Measurements from ENCODE around the gene PEAK3. TPM values are rescaled to one million over a fixed set of nuclear protein-coding genes. Genes with fewer than 3 reads are reported as not detected.

The PEAK3 gene
- polyA plus RNA-seq, 1 of the 3 experiments (the other 2 are of a cell fraction): not detected

DNA sequence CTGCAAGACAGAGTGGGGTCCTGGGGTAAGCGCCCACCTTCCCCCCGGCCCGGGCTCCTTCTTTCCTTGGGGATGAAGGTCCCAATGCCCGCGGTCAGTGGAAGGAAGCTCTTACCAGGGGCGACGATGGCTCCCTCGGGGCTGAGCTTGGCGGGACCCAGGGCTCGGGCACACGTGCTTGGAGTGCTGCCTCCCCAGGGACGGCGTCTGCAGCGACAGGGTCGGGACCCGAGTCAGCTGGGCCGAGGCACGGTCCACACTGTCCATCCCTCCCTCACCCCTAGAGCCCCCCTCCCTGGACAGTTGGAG, 29.2 kb downstream of the PEAK3 start:
- H3F3A ChIP-seq (replicated peaks; ENCODE audit: insufficient read depth): peaks cover 12% of the 10 kb centered on the region
- CTCF ChIA-PET: interaction anchor here (1.4 to 4.0 kb wide), 2 partner anchors 12 to 14 kb away, joined by 4 to 16 read pairs; no protein-coding TSS in a partner anchor
- H3K4me1 ChIP-seq (ENCODE audit: control insufficient read depth in 1 of 2, insufficient read depth in 2 of 2, low read depth in 1 of 2, low read length in 1 of 2): peaks cover 0 to 17% of the 10 kb centered on the region in 2 experiments; a peak in 1 of 4 replicates
- H3K27me3 ChIP-seq (ENCODE audit: insufficient read depth): no peaks in the 10 kb centered on the region
- no peak for DNase-seq
- no CpG with 5 or more reads among the region's 18 CpGs for WGBS (ENCODE audit: low lambda C conversion rate)
- H3K36me3 ChIP-seq (replicated peaks in 1 of 2; ENCODE audit: control insufficient read depth in 1 of 2, insufficient read depth in 2 of 2, low read length in 1 of 2): peaks cover 0 to 26% of the 10 kb centered on the region in 2 experiments
- no peak overlapping the region for H3K4me3 ChIP-seq (ENCODE audit: low read depth in 2 of 2, low read length in 1 of 2)
- no peak overlapping the region for H3K9ac ChIP-seq
- TF ChIP-seq ELF1 (IDR thresholded peaks at IDR 0.05) (no peak), GABPA (IDR thresholded peaks at IDR 0.05; ENCODE audit: low read depth) (no peak)
- H3K4me2 ChIP-seq: no peak overlapping the region
- no peaks in the 10 kb centered on the region for H3K9me2 ChIP-seq
- H2AFZ ChIP-seq (ENCODE audit: low read depth): no peak overlapping the region
- H4K20me1 ChIP-seq (ENCODE audit: insufficient read depth): no peaks in the 10 kb centered on the region
- H3K9me3 ChIP-seq: no peaks in the 10 kb centered on the region
- POLR2A ChIA-PET: interaction anchor here (4.2 kb wide), 1 partner anchor 9 kb away, joined by 33 read pairs; no protein-coding TSS in a partner anchor
- no peak overlapping the region; a peak in 1 of 4 replicates for H3K27ac ChIP-seq (ENCODE audit: low read depth in 2 of 2, low read length in 1 of 2)
- no peaks in the 10 kb centered on the region for H3K79me2 ChIP-seq (ENCODE audit: insufficient read depth)

DNA sequence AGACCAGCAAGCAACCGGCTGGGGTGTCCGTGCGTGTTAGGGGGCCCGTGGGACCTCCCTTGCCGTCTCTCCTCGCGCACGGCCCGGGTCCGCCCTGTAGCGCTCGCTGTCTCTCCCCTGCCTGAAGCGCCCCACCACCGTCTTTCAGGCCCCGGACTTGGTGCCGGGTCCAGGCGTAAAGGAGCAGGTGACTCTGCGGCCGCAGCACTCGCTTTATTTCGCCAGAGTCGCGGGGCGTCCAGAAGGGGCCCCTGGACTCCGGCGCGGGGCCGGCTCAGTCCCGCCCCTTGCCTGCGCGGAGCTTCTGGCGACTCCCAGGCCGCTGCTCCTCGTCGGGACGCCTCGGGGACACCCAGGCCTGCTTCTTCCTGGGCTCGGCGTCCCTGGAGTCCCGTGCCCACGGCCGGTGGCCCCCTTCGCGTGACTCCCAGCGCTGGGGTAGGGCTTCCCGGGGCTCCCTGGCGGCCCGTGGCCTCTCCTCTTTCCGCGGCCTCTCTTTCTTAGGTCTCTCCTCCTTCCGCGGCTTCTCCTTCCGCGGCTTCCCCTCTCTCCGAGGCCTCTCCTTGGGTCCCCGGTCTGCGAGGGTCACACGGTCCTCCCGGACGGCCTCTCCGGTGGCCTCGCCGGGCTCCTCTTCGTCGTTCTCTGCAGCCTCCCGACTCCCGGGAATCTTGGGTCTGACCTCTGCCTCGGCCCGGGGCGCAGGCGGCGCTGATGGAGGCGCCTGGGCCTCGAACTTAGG, 29.7 kb downstream of the PEAK3 start:
- H3K79me2 ChIP-seq (ENCODE audit: insufficient read depth): no peaks in the 10 kb centered on the region
- H3K36me3 ChIP-seq (replicated peaks in 1 of 2; ENCODE audit: control insufficient read depth in 1 of 2, insufficient read depth in 2 of 2, low read length in 1 of 2): peaks cover 0 to 30% of the 10 kb centered on the region in 2 experiments
- no peaks in the 10 kb centered on the region for H3K27me3 ChIP-seq (ENCODE audit: insufficient read depth)
- H3K4me1 ChIP-seq (ENCODE audit: control insufficient read depth in 1 of 2, insufficient read depth in 2 of 2, low read depth in 1 of 2, low read length in 1 of 2): peaks cover 1 to 19% of the 10 kb centered on the region in 2 experiments; a peak in 2 of 4 replicates
- WGBS (ENCODE audit: low lambda C conversion rate): 95% methylated on average over 66 of the region's 74 CpGs
- H3K9ac ChIP-seq: no peak overlapping the region
- H2AFZ ChIP-seq (ENCODE audit: low read depth): no peak overlapping the region
- H3K4me2 ChIP-seq: no peak overlapping the region
- H3K9me3 ChIP-seq: no peaks in the 10 kb centered on the region
- DNase-seq: peak; percentile 38
- POLR2A ChIA-PET: no interaction called here
- TF ChIP-seq RXRA (IDR thresholded peaks at IDR 0.05; ENCODE audit: borderline replicate concordance, low read depth) (no peak), RCOR1 (IDR thresholded peaks at IDR 0.05; ENCODE audit: low read length) (no peak), GABPA (IDR thresholded peaks at IDR 0.05; ENCODE audit: low read depth) (no peak), YY1 (IDR thresholded peaks at IDR 0.05; ENCODE audit: low read depth) (no peak), NRF1 (IDR thresholded peaks at IDR 0.05; ENCODE audit: low read depth, low read length) (no peak), TEAD4 (IDR thresholded peaks at IDR 0.05; ENCODE audit: borderline replicate concordance, insufficient read depth) (no peak), EZH2phosphoT487 (IDR thresholded peaks at IDR 0.05; ENCODE audit: borderline replicate concordance, low read depth) (no peak), POLR2AphosphoS5 (IDR thresholded peaks at IDR 0.05; ENCODE audit: low read depth, low read length) (no peak), GATA2 (CRISPR knock-in tag; IDR thresholded peaks at IDR 0.05) (no peak), EP300 (IDR thresholded peaks at IDR 0.05; ENCODE audit: borderline replicate concordance in 1 of 2, low read depth in 1 of 2, low read length in 1 of 2) (no peak), JUND (IDR thresholded peaks at IDR 0.05) (no peak), SIN3A (IDR thresholded peaks at IDR 0.05; ENCODE audit: borderline replicate concordance, low read depth, low read length) (no peak), FOSL2 (IDR thresholded peaks at IDR 0.05; ENCODE audit: borderline replicate concordance, low read depth) (no peak), TCF12 (IDR thresholded peaks at IDR 0.05) (no peak), NFIC (IDR thresholded peaks at IDR 0.05; ENCODE audit: borderline replicate concordance) (no peak), TAF1 (IDR thresholded peaks at IDR 0.05; ENCODE audit: borderline replicate concordance, low read depth, low read length) (no peak), MEF2A (IDR thresholded peaks at IDR 0.05; ENCODE audit: borderline replicate concordance, low read depth) (no peak), RFX5 (IDR thresholded peaks at IDR 0.05; ENCODE audit: low read length) (no peak)
- TF ChIP-seq, protein P1, sequence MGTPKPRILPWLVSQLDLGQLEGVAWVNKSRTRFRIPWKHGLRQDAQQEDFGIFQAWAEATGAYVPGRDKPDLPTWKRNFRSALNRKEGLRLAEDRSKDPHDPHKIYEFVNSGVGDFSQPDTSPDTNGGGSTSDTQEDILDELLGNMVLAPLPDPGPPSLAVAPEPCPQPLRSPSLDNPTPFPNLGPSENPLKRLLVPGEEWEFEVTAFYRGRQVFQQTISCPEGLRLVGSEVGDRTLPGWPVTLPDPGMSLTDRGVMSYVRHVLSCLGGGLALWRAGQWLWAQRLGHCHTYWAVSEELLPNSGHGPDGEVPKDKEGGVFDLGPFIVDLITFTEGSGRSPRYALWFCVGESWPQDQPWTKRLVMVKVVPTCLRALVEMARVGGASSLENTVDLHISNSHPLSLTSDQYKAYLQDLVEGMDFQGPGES (IDR thresholded peaks at IDR 0.05; ENCODE audit: low read depth, low read length): no peak
- TF ChIP-seq, protein P2, sequence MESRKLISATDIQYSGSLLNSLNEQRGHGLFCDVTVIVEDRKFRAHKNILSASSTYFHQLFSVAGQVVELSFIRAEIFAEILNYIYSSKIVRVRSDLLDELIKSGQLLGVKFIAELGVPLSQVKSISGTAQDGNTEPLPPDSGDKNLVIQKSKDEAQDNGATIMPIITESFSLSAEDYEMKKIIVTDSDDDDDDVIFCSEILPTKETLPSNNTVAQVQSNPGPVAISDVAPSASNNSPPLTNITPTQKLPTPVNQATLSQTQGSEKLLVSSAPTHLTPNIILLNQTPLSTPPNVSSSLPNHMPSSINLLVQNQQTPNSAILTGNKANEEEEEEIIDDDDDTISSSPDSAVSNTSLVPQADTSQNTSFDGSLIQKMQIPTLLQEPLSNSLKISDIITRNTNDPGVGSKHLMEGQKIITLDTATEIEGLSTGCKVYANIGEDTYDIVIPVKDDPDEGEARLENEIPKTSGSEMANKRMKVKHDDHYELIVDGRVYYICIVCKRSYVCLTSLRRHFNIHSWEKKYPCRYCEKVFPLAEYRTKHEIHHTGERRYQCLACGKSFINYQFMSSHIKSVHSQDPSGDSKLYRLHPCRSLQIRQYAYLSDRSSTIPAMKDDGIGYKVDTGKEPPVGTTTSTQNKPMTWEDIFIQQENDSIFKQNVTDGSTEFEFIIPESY (IDR thresholded peaks at IDR 0.05; ENCODE audit: borderline replicate concordance, low read depth): no peak
- no peaks in the 10 kb centered on the region for H3K9me2 ChIP-seq
- no peaks in the 10 kb centered on the region for H4K20me1 ChIP-seq (ENCODE audit: insufficient read depth)
- H3K27ac ChIP-seq (ENCODE audit: low read depth in 2 of 2, low read length in 1 of 2): no peak overlapping the region
- H3K4me3 ChIP-seq (ENCODE audit: low read depth in 2 of 2, low read length in 1 of 2): no peak overlapping the region
- CTCF ChIA-PET: interaction anchor here (1.4 kb wide), 1 partner anchor 13 kb away, joined by 4 read pairs; no protein-coding TSS in a partner anchor
- H3F3A ChIP-seq (replicated peaks; ENCODE audit: insufficient read depth): peaks cover 12% of the 10 kb centered on the region

Data from SK-N-SH (cell line).